ENCODE measurements around the gene TBXAS1. TPM values are rescaled to one million over a fixed set of nuclear protein-coding genes. Genes with fewer than 3 reads are reported as not detected.

Gene TBXAS1
- total and polyA plus RNA-seq, 4 donors: 4.1 to 22.4 (median 12.2) TPM

- peaks cover 8 to 40% (median 11%) of the 10 kb centered on the region in 4 donors for H3K36me3 ChIP-seq (ENCODE audit: control insufficient read depth in 4 of 4, insufficient read depth in 3 of 4, low read depth in 1 of 4, low read length in 3 of 4)
- no peak for TF ChIP-seq ZBTB33 (IDR thresholded peaks at IDR 0.05)
- TF ChIP-seq TAF1 (conservative IDR thresholded peaks at IDR 0.05): no peak
- TF ChIP-seq HNF4G (IDR thresholded peaks at IDR 0.05): no peak
- no peak for TF ChIP-seq FOXA1 (IDR thresholded peaks at IDR 0.05)
- no peak for TF ChIP-seq SP1 (IDR thresholded peaks at IDR 0.05)
- TF ChIP-seq REST (IDR thresholded peaks at IDR 0.05): no peak
- 98% methylated on average over 9 of the region's 9 CpGs for WGBS
- no peak overlapping the region for H3K9ac ChIP-seq (ENCODE audit: low read depth in 1 of 2, low read length in 2 of 2)
- H3K9me3 ChIP-seq (ENCODE audit: control insufficient read depth in 4 of 4, low read length in 3 of 4): no peaks in the 10 kb centered on the region
- H3K4me3 ChIP-seq (ENCODE audit: low read depth in 1 of 3, low read length in 3 of 3): no peak overlapping the region
- peaks cover 0 to 7% (median 5%) of the 10 kb centered on the region in 4 donors for H3K4me1 ChIP-seq (ENCODE audit: control insufficient read depth in 4 of 4, insufficient read depth in 4 of 4, low read length in 3 of 4)
- no peak for DNase-seq (ENCODE audit: low spot score)
- H3K27ac ChIP-seq (ENCODE audit: low read depth in 1 of 2, low read length in 2 of 2): no peak overlapping the region
- H3K27me3 ChIP-seq (ENCODE audit: control insufficient read depth in 4 of 4, insufficient read depth in 4 of 4, low read length in 3 of 4): no peaks in the 10 kb centered on the region
Observed at GRCh38 chr7:140026935-140027334, 197.9 kb downstream of the TBXAS1 start.

GRCh38 chr7:140027858-140028257, 198.8 kb downstream of the TBXAS1 start:
- 93% methylated on average over 9 of the region's 9 CpGs for WGBS
- no peak for DNase-seq (ENCODE audit: low spot score)

More at GRCh38 chr7:140027858-140028257, 198.8 kb downstream of the TBXAS1 start:
- no peak overlapping the region for H3K4me3 ChIP-seq (ENCODE audit: low read depth in 1 of 3, low read length in 3 of 3)
- no peak overlapping the region for H3K27ac ChIP-seq (ENCODE audit: low read depth in 1 of 2, low read length in 2 of 2)
- TF ChIP-seq ATF3 (IDR thresholded peaks at IDR 0.05) (no peak), YY1 (IDR thresholded peaks at IDR 0.05) (no peak), ZBTB33 (IDR thresholded peaks at IDR 0.05) (no peak), RAD21 (IDR thresholded peaks at IDR 0.05) (no peak), HNF4G (IDR thresholded peaks at IDR 0.05) (no peak), TAF1 (conservative IDR thresholded peaks at IDR 0.05) (no peak), RXRA (IDR thresholded peaks at IDR 0.05) (no peak), REST (IDR thresholded peaks at IDR 0.05) (no peak), HNF4A (conservative IDR thresholded peaks at IDR 0.05) (no peak), JUND (IDR thresholded peaks at IDR 0.05) (no peak), FOXA1 (IDR thresholded peaks at IDR 0.05) (no peak), FOXA2 (IDR thresholded peaks at IDR 0.05) (no peak), MAX (IDR thresholded peaks at IDR 0.05) (no peak), CTCF (IDR thresholded peaks at IDR 0.05; ENCODE audit: low read depth, low read length, missing input control) (no peak), SP1 (IDR thresholded peaks at IDR 0.05) (no peak), NR2F2 (IDR thresholded peaks at IDR 0.05) (no peak), GABPA (IDR thresholded peaks at IDR 0.05 in 1 of 2, conservative IDR thresholded peaks at IDR 0.05 in 1 of 2) (no peak), EGR1 (IDR thresholded peaks at IDR 0.05; ENCODE audit: low read depth in 2 of 2) (no peak)
- H3K36me3 ChIP-seq (ENCODE audit: control insufficient read depth in 4 of 4, insufficient read depth in 3 of 4, low read depth in 1 of 4, low read length in 3 of 4): peaks cover 9 to 40% (median 11%) of the 10 kb centered on the region in 4 donors
- no peaks in the 10 kb centered on the region for H3K27me3 ChIP-seq (ENCODE audit: control insufficient read depth in 4 of 4, insufficient read depth in 4 of 4, low read length in 3 of 4)
- H3K9ac ChIP-seq (ENCODE audit: low read depth in 1 of 2, low read length in 2 of 2): no peak overlapping the region
- H3K9me3 ChIP-seq (ENCODE audit: control insufficient read depth in 4 of 4, low read length in 3 of 4): no peaks in the 10 kb centered on the region
- peaks cover 0 to 2% (median under 1%) of the 10 kb centered on the region in 4 donors for H3K4me1 ChIP-seq (ENCODE audit: control insufficient read depth in 4 of 4, insufficient read depth in 4 of 4, low read length in 3 of 4)

Measured in liver (tissue), 9 donors.